SK-N-SH (cell line): Measurements from ENCODE around the gene LETM1. TPM values are rescaled to one million over a fixed set of nuclear protein-coding genes. Genes with fewer than 3 reads are reported as not detected.

Source experiments
- CTCF ChIA-PET: fragments of 300-600, 350-600 bp; formaldehyde crosslinking; extraction: SDS; loops from one replicate; lab custom pipeline; 2021; lab: Yijun Ruan, JAX
- POLR2A ChIA-PET: fragments of 350-600 bp; sonication (Branson Sonifier 250); formaldehyde crosslinking; extraction: SDS; loops from one replicate; lab custom pipeline; 2020; ENCODE audit warnings: antibody characterized with exemption, inconsistent platforms; lab: Yijun Ruan, JAX
- DNase-seq: peaks from one replicate; pipeline ENCODE4 v3.0.0; 2012
- H2AFZ ChIP-seq: fragments of 200-600 bp; sonication (generic); 2 replicates; pipeline ENCODE4 v1.8.1; 2016; ENCODE audit warnings: antibody characterized with exemption, mild to moderate bottlenecking, low read depth
- H3F3A ChIP-seq: fragments of 200-600 bp; sonication (generic); replicated peaks from 2 replicates; pipeline ENCODE3; 2016; ENCODE audit warnings: antibody characterized with exemption, mild to moderate bottlenecking; ENCODE audit not compliant: insufficient read depth
- H3K27ac ChIP-seq, 2 experiments: fragments of 200-500 bp in 1 of 2; fragments of 200-600 bp in 1 of 2; sonication (Bioruptor generic) in 1 of 2; sonication (generic), shearing (Covaris generic) in 1 of 2; 2 replicates each; pipeline versions ENCODE4 v1.5.1 to v1.6.1; 2014 to 2016; ENCODE audit warnings: low read depth in 2 of 2, inconsistent platforms in 1 of 2, low read length in 1 of 2, mild to moderate bottlenecking in 1 of 2, mixed read lengths in 1 of 2
- H3K27me3 ChIP-seq: fragments of 200-600 bp; sonication (generic), shearing (Covaris generic); 2 replicates; pipeline ENCODE4 v1.6.1; 2016; ENCODE audit warnings: mixed run types; ENCODE audit not compliant: insufficient read depth
- H3K36me3 ChIP-seq, 2 experiments: fragments of 200-500 bp in 1 of 2; fragments of 200-600 bp in 1 of 2; sonication (Bioruptor generic) in 1 of 2; sonication (generic) in 1 of 2; replicated peaks in 1 of 2; 2 replicates each; pipeline versions ENCODE3 to v1.5.1; 2014 to 2016; ENCODE audit warnings: low read length in 1 of 2, mild to moderate bottlenecking in 1 of 2; ENCODE audit not compliant: insufficient read depth in 2 of 2, control insufficient read depth in 1 of 2
- H3K4me1 ChIP-seq, 2 experiments: fragments of 200-500 bp in 1 of 2; fragments of 200-600 bp in 1 of 2; sonication (Bioruptor generic) in 1 of 2; sonication (generic), shearing (Covaris generic) in 1 of 2; 2 replicates each; pipeline versions ENCODE4 v1.5.1 to v1.6.1; 2014 to 2016; ENCODE audit warnings: low read depth in 1 of 2, low read length in 1 of 2, mixed run types in 1 of 2; ENCODE audit not compliant: insufficient read depth in 2 of 2, control insufficient read depth in 1 of 2
- H3K4me2 ChIP-seq: fragments of 200-600 bp; sonication (generic), shearing (Covaris generic); 2 replicates; pipeline ENCODE4 v1.6.1; 2017; ENCODE audit warnings: mixed run types
- H3K4me3 ChIP-seq, 2 experiments: fragments of 200-500 bp in 1 of 2; fragments of 200-600 bp in 1 of 2; sonication (Bioruptor generic) in 1 of 2; sonication (generic), shearing (Covaris generic) in 1 of 2; 2 replicates each; pipeline versions ENCODE4 v1.5.1 to v1.8.1; 2014 to 2016; ENCODE audit warnings: low read depth in 2 of 2, inconsistent platforms in 1 of 2, low read length in 1 of 2, mild to moderate bottlenecking in 1 of 2, mixed read lengths in 1 of 2, moderate library complexity in 1 of 2
- H3K79me2 ChIP-seq: fragments of 200-600 bp; sonication (generic); 2 replicates; pipeline ENCODE4 v1.8.1; 2017; ENCODE audit warnings: mild to moderate bottlenecking; ENCODE audit not compliant: insufficient read depth
- H3K9ac ChIP-seq: fragments of 200-600 bp; sonication (generic); 2 replicates; pipeline ENCODE4 v1.6.1; 2017; ENCODE audit warnings: mixed run types
- H3K9me2 ChIP-seq: fragments of 200-600 bp; sonication (generic); 2 replicates; pipeline ENCODE4 v1.6.1; 2017; ENCODE audit warnings: mixed run types
- H3K9me3 ChIP-seq: fragments of 200-600 bp; sonication (generic); 2 replicates; pipeline ENCODE4 v1.6.1; 2017; ENCODE audit warnings: mixed run types, mild to moderate bottlenecking, moderate library complexity
- H4K20me1 ChIP-seq: fragments of 200-600 bp; sonication (generic); 2 replicates; pipeline ENCODE4 v1.6.1; 2017; ENCODE audit warnings: mild to moderate bottlenecking, mixed run types; ENCODE audit not compliant: insufficient read depth
- CHD2 ChIP-seq: fragments of 150-350 bp; IDR thresholded peaks from 2 replicates; pipeline ENCODE4 v1.6.1; 2018; ENCODE audit warnings: low read length; ENCODE audit not compliant: partially characterized antibody
- GABPA ChIP-seq: IDR thresholded peaks from 2 replicates; pipeline ENCODE4 v1.4.0; 2012; ENCODE audit warnings: low read depth, mild to moderate bottlenecking
- GATA2 ChIP-seq: sonication (generic); formaldehyde crosslinking; IDR thresholded peaks from 2 replicates; pipeline ENCODE4 v1.5.0; 2020; ENCODE audit warnings: mild to moderate bottlenecking, missing genetic modification reagents
- JUND ChIP-seq: IDR thresholded peaks from 2 replicates; pipeline ENCODE4 v1.4.0; 2012
- MEF2A ChIP-seq: IDR thresholded peaks from 2 replicates; pipeline ENCODE4 v1.4.0; 2012; ENCODE audit warnings: low read depth, borderline replicate concordance
- RFX5 ChIP-seq: IDR thresholded peaks from 2 replicates; pipeline ENCODE4 v1.6.1; 2012; ENCODE audit warnings: mild to moderate bottlenecking, improper control_type of control experiment, low read length
- RXRA ChIP-seq: IDR thresholded peaks from 2 replicates; pipeline ENCODE4 v1.4.0; 2012; ENCODE audit warnings: low read depth, mild to moderate bottlenecking, borderline replicate concordance
- SIN3A ChIP-seq: IDR thresholded peaks from 2 replicates; pipeline ENCODE4 v1.6.1; 2012; ENCODE audit warnings: low read depth, mild to moderate bottlenecking, low read length, moderate library complexity, borderline replicate concordance
- SMC3 ChIP-seq: IDR thresholded peaks from 2 replicates; pipeline ENCODE4 v1.6.1; 2012; ENCODE audit warnings: low read depth, low read length, improper control_type of control experiment
- YY1 ChIP-seq: IDR thresholded peaks from 2 replicates; pipeline ENCODE4 v1.4.0; 2012; ENCODE audit warnings: low read depth, mild to moderate bottlenecking
- WGBS: methylation state at CpG from one replicate; pipeline ENCODE4 v1.1.6; 2017; ENCODE audit warnings: low lambda C conversion rate; 5-methylcytosine and 5-hydroxymethylcytosine counted together
- polyA plus RNA-seq, 3 experiments: library from polyadenylated mRNA; depleted of rRNA; stranded (reverse); fragments of >200 nt; gene quantifications; 2 replicates each; pipeline ENCODE4 v1.2.3, GENCODE V29; 2012
- TF ChIP-seq, protein P1 (sequence below): fragments of 150-350 bp; IDR thresholded peaks from 2 replicates; pipeline ENCODE4 v1.6.1; 2016; ENCODE audit warnings: mild to moderate bottlenecking, low read depth, low read length
- TF ChIP-seq, protein P2 (sequence below): IDR thresholded peaks from 2 replicates; pipeline ENCODE4 v1.4.0; 2012; ENCODE audit warnings: low read depth
- TF ChIP-seq, protein P3 (sequence below): fragments of 200-600 bp; sonication (generic); IDR thresholded peaks from 2 replicates; pipeline ENCODE4 v1.6.1; 2017; ENCODE audit warnings: antibody characterized with exemption, mild to moderate bottlenecking, moderate library complexity
- TF ChIP-seq, protein P4 (sequence below): IDR thresholded peaks from 2 replicates; pipeline ENCODE4 v1.6.1; 2012; ENCODE audit warnings: mild to moderate bottlenecking, low read depth, low read length, moderate library complexity

LETM1 gene
- polyA plus RNA-seq, 1 of the 3 experiments (the other 2 are of a cell fraction), result 25.8 TPM

DNA sequence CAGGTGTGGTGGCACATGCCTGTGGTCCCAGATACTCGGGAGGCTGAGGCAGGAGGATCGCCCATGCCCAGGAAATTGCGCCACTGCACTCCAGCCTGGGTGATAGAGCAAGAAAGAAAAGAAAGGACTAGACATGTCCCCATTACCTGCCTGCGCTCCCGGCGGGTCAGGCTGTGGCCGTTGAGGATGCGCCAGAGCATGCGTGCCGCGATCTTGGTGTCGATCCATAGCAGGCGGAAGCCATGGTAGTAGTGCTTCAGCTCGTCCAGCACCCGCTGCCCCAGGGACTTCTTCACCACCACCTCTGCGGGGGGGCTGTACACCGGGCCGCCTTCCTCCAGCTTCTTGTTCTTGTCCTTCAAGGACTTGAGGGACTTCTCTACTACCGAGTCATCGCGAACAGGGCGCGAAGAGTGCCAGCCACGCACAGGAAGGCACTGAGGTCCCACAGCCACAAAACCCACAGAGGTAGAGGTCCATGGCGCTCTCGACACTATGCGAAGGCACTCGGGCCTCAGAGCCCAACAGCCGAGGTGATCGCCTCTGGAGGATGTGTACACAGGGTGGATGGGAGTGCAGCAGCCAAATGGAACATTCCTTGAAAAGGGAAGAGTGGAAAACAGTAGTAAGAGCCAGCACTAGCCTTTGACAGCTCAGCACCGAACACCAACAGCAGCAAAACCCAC, 14.6 kb downstream of the LETM1 start:
- Histone ChIP-seq H3K4me2 (no peak overlapping the region), H4K20me1 (peaks cover 8% of the 10 kb centered on the region; the same call in 1 of the 2 replicates), H3K9ac (no peak overlapping the region), H3K27me3 (no peaks in the 10 kb centered on the region), H2AFZ (no peak overlapping the region), H3K27ac (no peak overlapping the region), H3K9me2 (no peaks in the 10 kb centered on the region), H3K36me3 (peaks cover 33 to 37% of the 10 kb centered on the region in 2 experiments), H3K4me1 (no peaks in the 10 kb centered on the region), H3K79me2 (peaks cover 53% of the 10 kb centered on the region), H3K4me3 (no peak overlapping the region), H3K9me3 (no peaks in the 10 kb centered on the region), H3F3A (no peaks in the 10 kb centered on the region)
- TF ChIP-seq GATA2 (CRISPR knock-in tag) (no peak), MEF2A (no peak), GABPA (no peak), SIN3A (no peak), CHD2 (no peak), JUND (no peak), YY1 (no peak), RFX5 (no peak), SMC3 (no peak), RXRA (no peak)
- TF ChIP-seq, protein P1, sequence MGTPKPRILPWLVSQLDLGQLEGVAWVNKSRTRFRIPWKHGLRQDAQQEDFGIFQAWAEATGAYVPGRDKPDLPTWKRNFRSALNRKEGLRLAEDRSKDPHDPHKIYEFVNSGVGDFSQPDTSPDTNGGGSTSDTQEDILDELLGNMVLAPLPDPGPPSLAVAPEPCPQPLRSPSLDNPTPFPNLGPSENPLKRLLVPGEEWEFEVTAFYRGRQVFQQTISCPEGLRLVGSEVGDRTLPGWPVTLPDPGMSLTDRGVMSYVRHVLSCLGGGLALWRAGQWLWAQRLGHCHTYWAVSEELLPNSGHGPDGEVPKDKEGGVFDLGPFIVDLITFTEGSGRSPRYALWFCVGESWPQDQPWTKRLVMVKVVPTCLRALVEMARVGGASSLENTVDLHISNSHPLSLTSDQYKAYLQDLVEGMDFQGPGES, result no peak
- TF ChIP-seq, protein P2, sequence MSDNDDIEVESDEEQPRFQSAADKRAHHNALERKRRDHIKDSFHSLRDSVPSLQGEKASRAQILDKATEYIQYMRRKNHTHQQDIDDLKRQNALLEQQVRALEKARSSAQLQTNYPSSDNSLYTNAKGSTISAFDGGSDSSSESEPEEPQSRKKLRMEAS, result no peak
- TF ChIP-seq, protein P3, sequence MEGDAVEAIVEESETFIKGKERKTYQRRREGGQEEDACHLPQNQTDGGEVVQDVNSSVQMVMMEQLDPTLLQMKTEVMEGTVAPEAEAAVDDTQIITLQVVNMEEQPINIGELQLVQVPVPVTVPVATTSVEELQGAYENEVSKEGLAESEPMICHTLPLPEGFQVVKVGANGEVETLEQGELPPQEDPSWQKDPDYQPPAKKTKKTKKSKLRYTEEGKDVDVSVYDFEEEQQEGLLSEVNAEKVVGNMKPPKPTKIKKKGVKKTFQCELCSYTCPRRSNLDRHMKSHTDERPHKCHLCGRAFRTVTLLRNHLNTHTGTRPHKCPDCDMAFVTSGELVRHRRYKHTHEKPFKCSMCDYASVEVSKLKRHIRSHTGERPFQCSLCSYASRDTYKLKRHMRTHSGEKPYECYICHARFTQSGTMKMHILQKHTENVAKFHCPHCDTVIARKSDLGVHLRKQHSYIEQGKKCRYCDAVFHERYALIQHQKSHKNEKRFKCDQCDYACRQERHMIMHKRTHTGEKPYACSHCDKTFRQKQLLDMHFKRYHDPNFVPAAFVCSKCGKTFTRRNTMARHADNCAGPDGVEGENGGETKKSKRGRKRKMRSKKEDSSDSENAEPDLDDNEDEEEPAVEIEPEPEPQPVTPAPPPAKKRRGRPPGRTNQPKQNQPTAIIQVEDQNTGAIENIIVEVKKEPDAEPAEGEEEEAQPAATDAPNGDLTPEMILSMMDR, result no peak
- TF ChIP-seq, protein P4, sequence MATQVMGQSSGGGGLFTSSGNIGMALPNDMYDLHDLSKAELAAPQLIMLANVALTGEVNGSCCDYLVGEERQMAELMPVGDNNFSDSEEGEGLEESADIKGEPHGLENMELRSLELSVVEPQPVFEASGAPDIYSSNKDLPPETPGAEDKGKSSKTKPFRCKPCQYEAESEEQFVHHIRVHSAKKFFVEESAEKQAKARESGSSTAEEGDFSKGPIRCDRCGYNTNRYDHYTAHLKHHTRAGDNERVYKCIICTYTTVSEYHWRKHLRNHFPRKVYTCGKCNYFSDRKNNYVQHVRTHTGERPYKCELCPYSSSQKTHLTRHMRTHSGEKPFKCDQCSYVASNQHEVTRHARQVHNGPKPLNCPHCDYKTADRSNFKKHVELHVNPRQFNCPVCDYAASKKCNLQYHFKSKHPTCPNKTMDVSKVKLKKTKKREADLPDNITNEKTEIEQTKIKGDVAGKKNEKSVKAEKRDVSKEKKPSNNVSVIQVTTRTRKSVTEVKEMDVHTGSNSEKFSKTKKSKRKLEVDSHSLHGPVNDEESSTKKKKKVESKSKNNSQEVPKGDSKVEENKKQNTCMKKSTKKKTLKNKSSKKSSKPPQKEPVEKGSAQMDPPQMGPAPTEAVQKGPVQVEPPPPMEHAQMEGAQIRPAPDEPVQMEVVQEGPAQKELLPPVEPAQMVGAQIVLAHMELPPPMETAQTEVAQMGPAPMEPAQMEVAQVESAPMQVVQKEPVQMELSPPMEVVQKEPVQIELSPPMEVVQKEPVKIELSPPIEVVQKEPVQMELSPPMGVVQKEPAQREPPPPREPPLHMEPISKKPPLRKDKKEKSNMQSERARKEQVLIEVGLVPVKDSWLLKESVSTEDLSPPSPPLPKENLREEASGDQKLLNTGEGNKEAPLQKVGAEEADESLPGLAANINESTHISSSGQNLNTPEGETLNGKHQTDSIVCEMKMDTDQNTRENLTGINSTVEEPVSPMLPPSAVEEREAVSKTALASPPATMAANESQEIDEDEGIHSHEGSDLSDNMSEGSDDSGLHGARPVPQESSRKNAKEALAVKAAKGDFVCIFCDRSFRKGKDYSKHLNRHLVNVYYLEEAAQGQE, result no peak
- ChIA-PET POLR2A (no interaction called here), CTCF (interaction anchor here (0.9 kb wide), 1 partner anchor 71 kb away, joined by 3 read pairs; no protein-coding TSS in a partner anchor)
- 95% methylated on average over 21 of the region's 31 CpGs for WGBS
- no peak for DNase-seq
